ENCODE data around the gene DNTT.

The DNTT gene

DNA sequence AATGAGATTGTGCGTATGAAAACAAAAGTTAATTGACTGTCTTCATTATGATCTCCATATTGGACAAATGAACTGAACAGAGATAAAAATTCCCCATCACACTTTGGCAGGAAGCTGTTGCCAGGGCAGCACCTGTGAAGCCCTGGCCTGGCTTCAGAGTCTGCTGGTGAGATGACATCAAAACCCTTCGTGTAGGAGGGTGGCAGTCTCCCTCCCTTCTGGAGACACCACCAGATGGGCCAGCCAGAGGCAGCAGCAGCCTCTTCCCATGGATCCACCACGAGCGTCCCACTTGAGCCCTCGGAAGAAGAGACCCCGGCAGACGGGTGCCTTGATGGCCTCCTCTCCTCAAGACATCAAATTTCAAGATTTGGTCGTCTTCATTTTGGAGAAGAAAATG is at the start of gene DNTT:
Gene DNTT, plus strand, starts transcription at position 205 of the 400 bp plus-strand sequence. Its CDS starts 64 bp downstream, at position 269.
- DNase-seq: no peak

DNA sequence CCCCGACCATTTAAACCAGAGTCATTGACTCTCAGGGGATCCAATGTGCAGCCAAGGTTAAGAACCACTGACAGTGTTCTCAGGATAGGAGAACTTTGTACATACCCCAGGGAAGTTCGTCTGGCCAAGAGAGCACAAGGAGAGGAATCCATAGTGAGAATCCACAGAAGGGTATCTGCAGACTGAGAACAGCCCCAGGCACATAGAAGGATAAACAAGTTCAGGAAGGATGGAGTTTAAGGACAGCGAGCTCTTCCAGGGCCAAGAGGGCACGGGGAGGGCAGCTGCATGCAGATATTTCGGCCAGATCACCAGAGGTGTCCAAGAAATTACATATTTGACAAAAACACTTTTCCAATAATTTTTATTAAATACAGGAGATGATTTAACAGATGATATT is 49.3 kb upstream of the DNTT start:
- DNase-seq: no peak

GRCh38 chr10:96255549-96256333 is 48.5 kb upstream of the DNTT start:
- DNase-seq: no peak

DNA sequence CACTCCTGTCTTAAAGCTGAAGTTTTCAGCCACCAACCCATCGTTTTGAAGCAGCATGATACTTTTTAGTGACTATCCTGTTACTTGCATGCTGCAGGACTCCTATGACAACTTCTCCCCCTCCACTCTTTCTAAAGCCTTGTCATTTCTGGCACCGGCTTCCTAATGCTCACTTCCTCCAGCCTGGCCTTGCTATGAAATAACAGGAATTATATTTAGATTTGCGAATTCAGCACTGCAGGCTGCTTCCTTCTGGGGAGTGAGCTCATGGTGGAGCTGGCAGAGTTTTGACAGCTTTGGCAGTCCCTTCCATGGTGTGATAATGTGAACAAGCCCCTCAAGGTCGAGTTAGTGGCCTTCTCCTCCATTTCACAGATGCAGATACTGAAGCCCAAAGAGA is 46.3 kb upstream of the DNTT start:
- peak; percentile 40 for DNase-seq

- DNase-seq: no peak
These were observed 45.1 kb upstream of the DNTT start for GRCh38 chr10:96259150-96259549.

DNA sequence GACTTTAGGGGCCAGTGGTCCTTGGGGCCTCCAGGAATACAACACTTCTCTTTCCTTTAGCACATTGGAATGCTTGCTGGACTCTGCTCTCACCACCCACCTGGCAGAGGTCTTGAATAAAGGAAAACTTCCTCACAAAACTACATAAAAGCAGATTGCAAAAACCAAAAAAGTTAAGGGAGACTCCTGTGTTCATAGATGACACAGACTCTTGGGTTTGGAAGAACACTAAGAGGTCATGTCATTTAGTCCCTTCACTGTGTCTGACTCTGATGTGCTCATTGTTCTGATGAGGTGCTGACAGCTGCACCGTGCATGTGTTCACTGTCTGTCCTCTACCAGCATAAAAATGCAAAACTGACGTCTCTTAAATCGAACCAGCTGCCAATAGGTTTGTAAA is 44.2 kb upstream of the DNTT start:
- no peak for DNase-seq

GRCh38 chr10:96261132-96261531 is 43.1 kb upstream of the DNTT start:
- no peak for DNase-seq

DNA sequence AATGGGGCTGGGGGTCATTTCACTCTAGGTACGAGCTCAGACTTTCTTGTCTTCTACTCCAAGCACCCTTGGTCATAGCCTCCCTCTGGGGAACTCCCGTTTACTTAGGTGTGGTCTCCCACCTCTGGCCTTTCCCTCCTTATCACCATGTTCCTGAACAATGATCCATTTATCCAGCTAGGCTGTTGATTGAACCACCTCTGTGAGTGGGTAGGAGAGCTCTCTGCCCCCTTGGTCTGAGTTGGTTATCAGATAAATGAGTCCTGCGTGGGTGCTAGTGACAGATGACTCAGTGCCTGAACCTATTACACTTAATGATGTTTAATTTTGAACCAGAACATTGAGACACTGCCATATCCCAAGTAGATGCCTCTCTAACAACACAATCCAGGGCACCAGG is 42.3 kb upstream of the DNTT start:
- DNase-seq: no peak

- no peak for DNase-seq
These were observed 41.1 kb upstream of the DNTT start for GRCh38 chr10:96263176-96263575.

DNA sequence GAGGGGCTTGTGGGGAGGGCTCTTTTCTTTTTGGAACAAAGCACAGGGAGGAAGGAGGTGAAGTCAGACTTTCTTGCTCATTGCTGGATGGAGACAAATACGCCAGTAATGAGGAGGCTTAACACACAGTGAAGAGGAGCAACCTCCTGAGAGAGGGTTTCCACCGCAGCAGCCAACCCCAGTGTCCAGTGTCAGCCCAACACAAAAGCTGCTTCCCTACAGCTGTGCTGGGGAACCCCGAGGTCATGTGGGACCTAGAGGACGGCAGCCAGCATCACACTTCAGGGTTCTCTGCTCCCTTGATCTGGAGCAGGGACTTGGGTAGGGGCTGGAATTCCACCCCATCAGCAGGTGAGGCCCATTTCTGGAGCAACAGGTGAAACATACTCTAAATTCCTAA is 40.6 kb upstream of the DNTT start:
- no peak for DNase-seq

DNA sequence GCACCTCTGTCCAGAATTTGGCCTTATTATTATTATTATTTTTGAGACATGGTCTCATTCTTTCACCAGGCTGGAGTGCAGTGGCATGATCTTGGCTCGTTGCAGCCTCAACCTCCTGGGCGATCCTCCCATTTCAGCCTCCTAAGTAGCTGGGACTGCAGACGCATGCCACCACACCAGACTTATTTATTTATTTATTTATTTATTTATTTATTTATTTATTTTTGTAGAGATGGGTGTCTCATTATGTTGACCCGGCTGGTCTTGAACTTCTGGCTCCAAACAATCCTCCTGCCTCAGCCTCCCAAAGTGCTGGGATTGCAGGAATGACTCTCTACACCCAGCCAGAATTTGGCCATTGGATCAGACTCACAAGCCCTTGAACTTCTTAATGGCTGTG is 39.3 kb upstream of the DNTT start:
- DNase-seq: no peak

- DNase-seq: no peak
These were observed 38.0 kb upstream of the DNTT start for GRCh38 chr10:96266118-96266770.

GRCh38 chr10:96267234-96267705 is 37.0 kb upstream of the DNTT start:
- DNase-seq: no peak

GRCh38 chr10:96268341-96268909 is 35.8 kb upstream of the DNTT start:
- no peak for DNase-seq

GRCh38 chr10:96269438-96270300 is 34.6 kb upstream of the DNTT start:
- no peak for DNase-seq

DNA sequence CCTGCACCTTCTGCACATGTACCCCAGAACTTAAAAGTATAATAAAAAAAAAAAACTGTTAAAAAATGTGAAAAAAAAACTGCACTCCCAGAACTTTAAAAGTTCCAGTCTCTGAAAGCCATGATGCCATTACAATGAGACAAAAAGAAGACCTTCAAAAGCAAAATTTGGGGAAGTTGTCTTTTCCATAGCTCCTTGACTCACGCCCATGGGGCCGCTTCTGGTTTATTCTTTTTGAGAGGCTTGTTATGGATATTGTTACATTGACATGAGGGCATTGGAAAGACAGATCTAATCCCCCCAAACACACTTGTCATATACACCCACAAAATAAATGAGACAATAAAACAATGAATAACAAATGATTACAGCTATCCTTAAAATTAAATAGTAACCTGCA is 33.7 kb upstream of the DNTT start:
- DNase-seq: no peak

- peak; percentile 45 for DNase-seq
These were observed 33.0 kb upstream of the DNTT start, which contains the start of gene BLNK for GRCh38 chr10:96271016-96271815. Gene BLNK, minus strand, starts transcription at chr10:96271569. Its CDS starts 171 bp downstream, at chr10:96271398.

GRCh38 chr10:96272316-96273280 is 31.6 kb upstream of the DNTT start:
- no peak for DNase-seq

GRCh38 chr10:96275685-96276418 is 28.4 kb upstream of the DNTT start:
- peak; percentile 21 for DNase-seq

- DNase-seq: no peak
These were observed 27.8 kb upstream of the DNTT start for GRCh38 chr10:96276426-96276825.

Measured in midbrain (tissue), 1 donor.